GM21515 (cell line): ENCODE measurements around the gene P4HTM.
"Not testable (repeated sequence)": the region's sequence is repeated elsewhere in the genome, so short reads cannot be mapped to it uniquely, and the experiment has no call there.

Experiments
- ATAC-seq: cut with Tn5 transposase; IDR thresholded peaks from one replicate; pipeline ENCODE4 v1.9.1; 2021; ENCODE audit not compliant: unreplicated experiment

Gene P4HTM

DNA sequence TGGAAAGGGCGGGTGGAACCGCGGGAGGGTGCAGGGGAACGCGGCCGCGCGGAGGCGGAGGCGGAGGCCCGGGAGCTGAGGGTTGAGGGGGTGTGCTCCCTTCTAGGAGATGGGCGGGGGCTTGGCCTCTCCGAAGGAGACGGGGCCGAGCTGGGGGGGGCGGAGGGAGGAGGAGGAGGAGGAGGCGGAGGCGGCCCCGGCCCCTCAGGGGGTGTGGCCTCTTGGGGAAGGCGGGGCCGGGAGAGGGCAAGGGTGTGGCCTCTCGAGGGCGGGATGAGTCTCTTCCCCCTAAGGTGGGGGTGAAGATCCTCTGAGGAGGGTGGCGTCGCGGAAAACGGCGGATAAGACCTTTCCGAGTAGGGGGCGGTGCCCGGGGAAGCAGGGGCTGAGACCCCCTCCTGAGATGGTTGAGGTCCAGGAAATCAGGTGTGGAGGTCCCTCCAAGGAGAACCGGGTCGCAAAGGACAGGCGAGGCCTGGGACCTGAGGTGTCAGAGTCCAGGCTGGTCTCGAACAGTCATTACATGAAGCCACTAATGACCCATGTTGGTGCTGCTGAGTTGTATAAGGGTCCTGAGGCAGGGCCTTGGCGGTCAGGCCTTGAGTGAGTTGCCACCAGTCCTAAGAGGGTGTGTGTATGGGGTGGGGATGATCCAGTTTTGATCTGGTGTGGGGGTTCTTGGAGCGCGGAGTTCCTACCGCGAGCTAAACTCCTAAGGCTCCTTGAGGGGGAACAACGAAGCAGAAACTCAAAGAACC is 17.9 kb downstream of the P4HTM start:
- peak; percentile 44 for ATAC-seq

DNA sequence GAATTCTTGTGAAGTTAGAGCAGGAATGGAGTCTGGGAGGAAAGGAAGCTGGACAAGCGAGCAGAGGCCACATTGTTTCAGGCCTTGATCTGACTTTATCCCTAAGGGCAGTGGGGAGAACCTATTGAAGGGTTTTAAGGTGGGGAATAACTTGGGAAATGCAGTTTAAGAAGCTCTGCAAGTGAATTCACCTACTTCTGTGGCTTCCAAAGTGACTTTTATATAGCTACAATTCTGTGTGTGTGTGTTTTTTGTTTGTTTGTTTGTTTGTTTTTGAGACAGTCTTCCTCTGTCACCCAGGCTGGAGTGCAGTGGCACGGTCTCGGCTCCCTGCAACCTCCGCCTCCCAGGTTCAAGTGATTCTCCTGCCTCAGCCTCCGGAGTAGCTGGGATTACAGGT is 18.6 kb downstream of the P4HTM start:
- ATAC-seq, result not testable (repeated sequence)

DNA sequence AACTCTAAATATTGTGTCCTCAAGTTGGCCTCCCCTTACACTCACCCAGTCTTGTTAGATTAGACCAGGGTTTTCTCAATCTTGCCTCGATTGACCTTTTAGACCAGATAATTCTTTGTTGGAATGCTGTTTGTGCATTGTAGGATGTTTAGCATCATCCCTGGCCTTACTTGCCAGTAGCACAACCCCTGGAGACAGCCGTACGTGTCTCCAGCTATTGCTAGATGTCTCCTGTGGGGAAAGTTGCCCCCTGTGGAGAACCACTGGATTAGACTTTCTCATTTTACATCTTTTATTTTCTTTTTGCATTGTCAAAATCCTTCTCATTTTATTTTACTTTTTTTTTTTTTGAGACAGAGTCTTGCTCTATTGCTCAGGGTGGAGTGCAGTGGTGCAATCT is 19.4 kb downstream of the P4HTM start:
- ATAC-seq, result no peak

DNA sequence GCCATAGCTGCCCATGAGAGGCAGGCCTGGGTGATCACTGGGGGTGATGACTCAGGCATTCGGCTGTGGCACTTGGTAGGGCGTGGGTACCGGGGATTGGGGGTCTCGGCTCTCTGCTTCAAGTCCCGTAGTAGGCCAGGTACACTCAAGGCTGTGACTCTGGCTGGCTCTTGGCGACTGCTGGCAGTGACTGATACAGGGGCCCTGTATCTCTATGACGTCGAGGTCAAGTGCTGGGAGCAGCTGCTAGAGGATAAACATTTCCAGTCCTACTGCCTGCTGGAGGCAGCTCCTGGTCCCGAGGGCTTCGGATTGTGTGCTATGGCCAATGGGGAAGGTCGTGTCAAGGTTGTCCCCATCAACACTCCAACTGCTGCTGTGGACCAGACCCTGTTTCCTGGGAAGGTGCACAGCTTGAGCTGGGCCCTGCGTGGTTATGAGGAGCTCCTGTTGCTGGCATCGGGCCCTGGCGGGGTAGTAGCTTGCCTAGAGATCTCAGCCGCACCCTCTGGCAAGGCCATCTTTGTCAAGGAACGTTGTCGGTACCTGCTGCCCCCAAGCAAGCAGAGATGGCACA is 22.5 kb downstream of the P4HTM start:
- ATAC-seq, result no peak

DNA sequence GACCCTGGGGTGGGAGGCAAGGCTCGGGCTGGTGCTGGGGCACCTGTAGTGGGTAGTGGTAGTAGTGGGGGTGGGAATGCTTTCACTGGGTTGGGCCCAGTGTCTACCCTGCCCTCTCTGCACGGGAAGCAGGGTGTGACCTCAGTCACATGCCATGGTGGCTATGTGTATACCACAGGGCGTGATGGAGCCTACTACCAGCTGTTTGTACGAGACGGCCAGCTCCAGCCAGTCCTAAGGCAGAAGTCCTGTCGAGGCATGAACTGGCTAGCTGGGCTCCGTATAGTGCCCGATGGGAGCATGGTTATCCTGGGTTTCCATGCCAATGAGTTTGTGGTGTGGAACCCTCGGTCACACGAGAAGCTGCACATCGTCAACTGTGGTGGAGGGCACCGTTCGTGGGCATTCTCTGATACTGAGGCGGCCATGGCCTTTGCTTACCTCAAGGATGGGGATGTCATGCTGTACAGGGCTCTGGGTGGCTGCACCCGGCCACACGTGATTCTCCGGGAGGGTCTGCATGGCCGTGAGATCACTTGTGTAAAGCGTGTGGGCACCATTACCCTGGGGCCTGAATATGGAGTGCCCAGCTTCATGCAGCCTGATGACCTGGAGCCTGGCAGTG is 23.2 kb downstream of the P4HTM start:
- no peak for ATAC-seq

DNA sequence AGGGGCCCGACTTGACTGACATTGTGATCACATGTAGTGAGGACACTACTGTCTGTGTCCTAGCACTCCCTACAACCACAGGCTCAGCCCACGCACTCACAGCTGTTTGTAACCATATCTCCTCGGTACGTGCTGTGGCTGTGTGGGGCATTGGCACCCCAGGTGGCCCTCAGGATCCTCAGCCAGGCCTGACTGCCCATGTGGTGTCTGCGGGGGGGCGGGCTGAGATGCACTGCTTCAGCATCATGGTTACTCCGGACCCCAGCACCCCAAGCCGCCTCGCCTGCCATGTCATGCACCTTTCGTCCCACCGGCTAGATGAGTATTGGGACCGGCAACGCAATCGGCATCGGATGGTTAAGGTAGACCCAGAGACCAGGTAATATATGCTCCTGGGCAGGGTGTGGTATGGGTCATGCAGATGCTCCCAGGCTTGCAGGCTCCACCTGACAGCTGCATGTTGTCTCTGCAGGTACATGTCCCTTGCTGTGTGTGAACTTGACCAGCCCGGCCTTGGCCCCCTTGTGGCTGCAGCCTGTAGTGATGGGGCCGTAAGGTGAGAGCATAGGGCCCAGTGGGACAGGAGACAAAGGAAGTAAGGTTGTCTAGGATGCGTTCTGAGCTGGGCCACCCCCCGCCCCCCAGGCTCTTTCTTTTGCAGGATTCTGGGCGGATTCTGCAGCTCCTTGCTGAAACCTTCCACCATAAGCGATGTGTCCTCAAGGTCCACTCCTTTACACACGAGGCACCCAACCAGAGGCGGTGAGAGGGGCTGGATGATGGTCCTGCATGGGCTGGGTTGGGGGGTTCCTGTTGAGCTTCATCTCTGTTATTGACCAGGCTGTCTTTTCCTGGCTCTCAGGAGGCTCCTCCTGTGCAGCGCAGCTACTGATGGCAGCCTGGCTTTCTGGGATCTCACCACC is 24.0 kb downstream of the P4HTM start:
- ATAC-seq, result no peak

DNA sequence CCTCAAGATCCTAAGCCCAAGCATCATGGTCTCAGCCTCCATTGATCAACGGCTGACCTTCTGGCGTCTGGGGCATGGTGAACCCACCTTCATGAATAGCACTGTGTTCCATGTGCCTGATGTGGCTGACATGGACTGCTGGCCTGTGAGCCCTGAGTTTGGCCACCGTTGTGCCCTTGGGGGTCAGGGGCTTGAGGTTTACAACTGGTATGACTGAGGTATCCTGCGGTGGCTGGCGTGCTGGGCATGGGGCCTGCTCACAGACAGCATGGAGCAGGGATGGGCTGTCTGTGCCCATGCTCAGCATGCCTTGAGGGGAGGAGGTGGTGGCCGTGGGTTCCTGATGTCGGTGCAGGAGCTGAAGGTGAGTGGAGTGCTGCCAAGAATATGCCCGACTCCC is 25.0 kb downstream of the P4HTM start:
- ATAC-seq, result no peak

DNA sequence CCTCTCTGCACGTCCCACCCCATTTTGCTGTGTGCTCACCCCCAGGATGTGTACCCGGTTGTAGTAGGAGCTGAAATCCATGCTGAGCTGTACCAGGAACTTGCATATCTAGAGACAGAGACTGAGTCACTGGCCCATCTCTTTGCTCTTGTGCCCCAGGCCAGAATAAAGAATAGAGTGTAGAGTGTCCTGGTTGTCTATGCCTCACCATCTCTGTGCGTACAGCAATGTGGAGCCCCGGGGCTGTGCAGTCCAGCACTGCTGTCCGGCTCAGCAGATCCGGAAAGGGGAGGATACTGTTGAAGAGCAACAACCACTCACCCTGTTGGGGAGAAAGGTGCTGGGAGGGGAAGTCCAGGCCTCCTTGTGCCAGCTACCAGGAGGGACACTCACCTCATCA is 25.7 kb downstream of the P4HTM start:
- no peak for ATAC-seq

DNA sequence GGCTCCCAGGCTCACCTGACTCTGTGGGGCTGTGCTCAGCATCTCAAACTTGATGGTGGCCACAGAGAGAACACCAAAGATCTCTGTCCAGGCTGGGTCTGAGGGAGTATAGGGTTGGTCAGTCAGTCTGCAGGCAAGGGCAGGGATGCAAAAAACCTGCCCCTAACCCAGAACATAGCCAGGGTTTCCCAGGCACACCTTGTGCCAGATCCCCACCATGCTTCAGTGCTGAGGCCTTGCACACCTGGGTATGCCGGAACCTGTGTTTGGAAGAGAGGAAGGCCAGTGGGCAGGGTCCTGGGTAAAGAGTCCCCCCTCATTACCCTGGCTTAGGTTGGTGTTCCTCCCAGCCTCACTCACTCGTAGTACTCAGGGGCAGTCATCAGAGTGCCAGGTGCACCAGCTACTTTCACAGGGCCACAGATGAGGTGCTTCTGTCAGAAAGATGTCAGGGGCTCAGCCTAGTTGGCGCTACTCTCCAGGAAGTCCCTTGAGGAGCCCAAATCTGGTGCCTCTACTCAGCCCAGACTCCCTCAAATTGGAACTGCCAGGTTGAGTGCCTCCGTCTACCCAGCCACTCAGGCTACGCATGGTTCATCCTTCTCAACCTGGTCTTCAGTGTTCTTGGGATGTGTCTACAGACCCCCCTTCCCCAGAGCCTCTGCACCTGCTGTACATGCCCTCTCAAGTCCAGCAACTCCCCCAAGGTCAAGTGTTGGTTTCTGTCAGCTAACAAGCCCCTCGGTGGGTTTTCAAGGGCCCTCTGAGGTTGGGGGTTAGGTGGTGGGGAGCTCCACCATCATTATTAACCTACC is 26.6 kb downstream of the P4HTM start:
- no peak for ATAC-seq

DNA sequence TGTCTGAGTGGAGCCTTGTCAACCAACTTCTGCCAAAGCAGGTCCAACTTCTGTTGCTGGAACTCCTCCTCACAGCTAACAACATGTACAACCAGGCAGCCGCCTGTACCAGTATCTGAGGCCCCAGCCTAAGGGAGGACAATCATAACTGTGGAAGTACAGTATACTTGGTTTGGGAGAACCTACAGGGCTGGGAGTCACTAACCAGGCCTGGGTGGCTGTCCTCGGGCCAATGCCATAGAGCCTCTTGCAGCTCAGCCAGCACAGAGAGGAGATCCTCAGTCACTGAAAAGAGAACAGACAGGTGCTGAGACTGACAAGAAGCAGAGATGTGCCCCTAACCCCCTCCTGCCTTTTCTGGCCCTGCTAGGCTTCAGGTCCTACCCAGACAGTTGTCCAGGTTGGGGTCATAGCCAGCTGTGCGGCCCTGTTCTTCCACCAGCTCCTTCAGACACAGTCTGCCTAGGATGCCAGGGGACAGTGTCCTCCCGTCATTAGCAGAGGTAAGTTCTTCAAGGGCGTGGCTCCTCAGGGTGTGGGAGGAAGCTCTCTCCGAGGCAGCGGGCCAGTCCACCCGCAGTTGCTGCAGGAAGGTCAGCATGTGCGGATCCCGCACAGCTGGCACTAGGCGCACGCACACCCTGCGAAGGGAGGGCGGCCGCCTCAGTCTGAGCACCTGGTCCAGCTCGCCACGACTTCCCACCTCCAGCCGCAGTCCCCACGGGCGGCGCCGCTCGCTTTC is 27.4 kb downstream of the P4HTM start:
- ATAC-seq, result no peak

DNA sequence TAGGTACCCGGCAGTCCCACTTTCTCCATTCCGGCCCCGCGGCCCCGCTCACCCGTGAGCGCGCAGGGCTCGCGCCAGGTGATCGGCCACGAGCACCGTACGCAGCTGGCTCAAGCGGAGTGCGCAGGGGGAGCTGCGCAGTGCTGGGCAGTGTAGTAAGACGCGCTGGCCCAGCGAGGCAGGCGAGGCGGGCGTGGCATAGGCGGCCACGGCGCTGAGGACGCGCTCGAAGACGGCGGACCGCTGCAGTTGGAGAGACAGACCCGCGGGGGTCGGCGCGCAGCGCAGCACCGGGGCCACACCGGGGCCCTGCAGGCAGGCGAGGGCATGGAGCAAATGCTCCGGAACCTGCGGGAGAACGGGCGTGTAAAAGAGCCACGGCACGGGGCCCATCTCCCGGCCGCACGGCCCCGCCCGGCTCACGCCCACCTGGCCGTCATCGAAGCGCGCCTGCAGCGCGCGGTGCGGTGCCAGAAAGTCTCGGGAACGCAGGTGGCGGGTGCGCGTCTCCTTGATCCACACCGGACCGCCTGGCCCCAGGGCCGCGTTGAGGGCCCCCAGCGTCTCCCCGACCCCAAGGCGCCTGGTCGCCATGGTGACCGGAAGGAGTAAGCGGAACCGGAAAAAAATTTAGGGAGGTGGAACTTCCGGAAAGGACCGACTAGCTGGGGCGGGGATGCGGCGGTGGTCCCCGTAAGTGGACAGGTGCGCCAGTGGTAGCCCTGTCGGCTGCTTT is 28.1 kb downstream of the P4HTM start, which contains the start of gene DALRD3:
Gene DALRD3 (minus strand): TSS at position 610 of the 736 bp plus-strand sequence. CDS start 16 bp downstream, at position 594.
- ATAC-seq, result no peak

DNA sequence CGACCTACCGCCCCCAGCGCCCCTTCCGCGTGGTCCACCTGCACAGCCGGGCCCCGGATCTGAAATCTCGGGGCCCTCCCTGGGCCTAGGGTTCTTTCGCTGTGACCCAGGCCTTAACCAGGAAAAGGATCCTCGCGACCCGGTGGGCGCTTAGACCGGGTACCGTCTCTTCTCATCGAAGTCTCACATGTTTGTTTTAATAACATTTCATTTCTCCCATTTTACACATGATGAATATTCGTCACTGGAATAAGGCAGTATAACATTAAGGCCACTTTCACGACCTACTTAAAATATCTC is 28.6 kb downstream of the P4HTM start:
- no peak for ATAC-seq

DNA sequence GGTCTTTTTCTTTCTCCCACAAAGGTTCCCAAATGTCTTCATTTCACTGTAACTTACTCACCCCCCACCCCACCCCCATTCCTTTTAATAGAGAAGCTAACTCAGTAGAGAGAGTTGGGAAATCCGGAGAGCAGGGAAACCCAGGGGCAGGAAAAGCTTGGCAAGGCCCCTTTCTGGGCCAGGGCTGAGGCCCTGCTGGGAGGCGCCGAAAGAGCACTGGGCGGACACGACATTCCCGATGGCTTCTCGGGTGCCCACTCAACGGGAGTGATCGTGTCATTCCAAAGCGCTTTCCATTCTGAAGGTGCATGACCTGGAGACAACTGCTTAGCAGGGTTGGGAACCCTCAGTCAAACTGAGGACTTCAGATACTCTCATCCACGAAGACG is 29.9 kb downstream of the P4HTM start:
- ATAC-seq, result no peak

DNA sequence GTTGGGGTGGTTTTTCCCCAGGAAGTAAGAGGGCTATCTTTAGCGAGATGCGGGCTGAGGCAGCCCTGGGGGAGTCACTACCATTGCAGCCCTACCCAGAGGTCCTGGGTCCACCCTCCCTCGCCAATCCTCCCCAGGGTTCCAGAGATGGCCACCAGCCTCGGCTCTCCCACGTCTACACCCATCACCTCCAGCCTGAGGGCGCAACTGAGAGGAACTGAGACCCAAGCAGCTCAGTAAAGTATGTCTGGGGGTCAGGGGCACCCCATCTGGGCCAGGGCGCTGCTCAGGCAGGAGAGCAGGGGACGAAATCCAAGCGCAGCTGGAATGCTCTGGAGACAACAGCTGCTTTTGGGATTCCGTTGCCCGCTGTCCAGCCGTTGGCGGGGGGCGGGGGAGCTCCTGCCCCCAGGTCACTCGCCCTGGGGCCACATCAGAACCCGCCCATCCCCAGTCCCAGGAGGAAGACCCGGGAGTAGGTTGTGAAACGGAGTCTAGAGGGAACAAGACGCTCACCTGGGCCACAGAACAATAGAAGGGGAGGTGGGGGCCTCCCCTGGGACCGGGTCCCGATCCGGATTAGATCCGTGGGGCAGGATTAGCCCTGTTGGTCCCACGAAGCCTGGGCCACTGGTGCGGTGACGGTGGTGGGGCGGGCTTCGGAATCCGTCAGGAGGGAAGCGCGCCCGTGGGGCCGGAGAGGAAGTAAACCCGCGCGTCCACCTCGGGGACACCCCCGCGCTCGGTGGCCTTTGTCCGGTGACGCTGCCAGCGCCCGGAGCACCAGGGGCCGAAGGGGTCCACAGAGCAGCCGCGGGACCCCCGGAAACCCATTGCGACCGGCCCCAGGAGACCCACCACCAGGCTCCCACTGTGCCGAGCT is 30.5 kb downstream of the P4HTM start:
- ATAC-seq, result peak; percentile 7

DNA sequence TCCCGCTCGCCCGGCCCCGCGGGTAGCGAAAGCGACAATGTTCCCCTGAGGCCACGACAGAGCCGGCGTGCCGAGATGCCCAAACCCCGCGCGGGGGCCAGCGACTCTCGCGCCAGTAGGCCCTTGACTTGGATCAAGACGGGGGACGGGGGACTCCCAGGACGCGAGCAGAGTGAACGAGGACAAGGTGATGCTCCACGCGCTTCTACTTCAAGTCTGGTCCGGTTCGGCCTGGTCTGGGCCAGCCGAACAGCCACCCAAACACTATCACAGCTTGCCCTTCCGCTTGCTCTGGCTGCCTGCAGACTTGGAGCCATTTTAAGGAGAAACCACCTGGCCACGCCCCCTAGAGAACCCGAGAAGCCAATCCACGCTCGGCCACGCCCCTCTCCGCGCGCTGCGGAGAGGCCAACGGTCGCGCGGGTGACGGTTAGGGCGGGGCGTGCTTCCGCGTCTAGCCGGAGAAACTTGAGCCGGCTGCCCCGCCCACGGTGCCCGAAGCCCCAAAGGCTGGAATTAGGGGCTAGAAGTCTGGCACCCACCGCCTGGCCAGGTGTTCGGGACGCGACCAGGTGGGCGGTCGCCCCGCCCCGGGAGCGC is 31.3 kb downstream of the P4HTM start:
- ATAC-seq, result peak; percentile 51

DNA sequence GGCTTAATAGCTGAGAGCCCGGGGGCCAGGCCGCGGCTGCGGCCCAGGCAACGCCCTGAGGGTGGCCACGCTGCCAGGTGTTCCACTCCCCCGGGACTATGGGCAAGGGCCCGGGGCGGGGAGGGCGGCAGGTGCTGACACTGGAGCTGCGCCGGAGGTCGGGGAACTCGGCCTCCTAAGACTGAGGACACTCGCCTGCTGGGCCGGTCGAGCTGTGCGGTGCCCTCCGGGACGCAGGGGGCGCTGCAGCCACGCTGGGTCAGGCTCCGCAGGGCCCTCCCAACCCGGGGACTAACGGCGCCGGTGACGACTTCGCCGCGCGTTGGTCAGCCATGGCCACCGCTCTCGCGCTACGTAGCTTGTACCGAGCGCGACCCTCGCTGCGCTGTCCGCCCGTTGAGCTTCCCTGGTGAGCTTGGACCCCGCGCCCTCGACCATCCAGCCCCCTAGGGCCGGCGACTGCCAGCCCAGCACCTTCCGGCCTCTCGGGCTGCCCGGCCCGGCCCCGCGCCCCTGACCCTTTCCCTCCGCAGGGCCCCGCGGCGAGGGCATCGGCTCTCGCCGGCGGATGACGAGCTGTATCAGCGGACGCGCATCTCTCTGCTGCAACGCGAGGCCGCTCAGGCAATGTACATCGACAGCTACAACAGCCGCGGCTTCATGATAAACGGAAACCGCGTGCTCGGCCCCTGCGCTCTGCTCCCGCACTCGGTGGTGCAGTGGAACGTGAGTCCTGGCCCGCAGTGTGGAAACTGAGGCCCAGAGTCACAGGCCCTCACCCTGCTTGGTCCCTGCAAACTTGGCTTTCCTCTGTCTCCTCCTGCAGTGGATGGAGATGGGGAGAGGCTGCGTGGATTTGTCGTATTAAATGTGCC is 32.0 kb downstream of the P4HTM start, which contains the start of gene NDUFAF3:
Gene NDUFAF3 (plus strand): TSS at position 309 of the 875 bp plus-strand sequence. CDS start 24 bp downstream, at position 333.
- peak; percentile 49 for ATAC-seq

DNA sequence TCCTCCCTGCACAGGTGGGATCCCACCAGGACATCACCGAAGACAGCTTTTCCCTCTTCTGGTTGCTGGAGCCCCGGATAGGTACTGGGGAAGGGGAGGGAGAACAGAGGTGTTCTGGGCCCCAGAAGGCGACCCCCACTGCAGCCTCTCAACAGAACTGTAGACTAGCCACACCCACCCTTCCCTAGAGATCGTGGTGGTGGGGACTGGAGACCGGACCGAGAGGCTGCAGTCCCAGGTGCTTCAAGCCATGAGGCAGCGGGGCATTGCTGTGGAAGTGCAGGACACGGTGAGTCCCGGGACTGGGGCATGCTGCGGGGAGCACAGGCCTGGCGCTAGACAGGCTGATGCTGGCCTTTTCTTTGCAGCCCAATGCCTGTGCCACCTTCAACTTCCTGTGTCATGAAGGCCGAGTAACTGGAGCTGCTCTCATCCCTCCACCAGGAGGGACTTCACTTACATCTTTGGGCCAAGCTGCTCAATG is 32.7 kb downstream of the P4HTM start:
- ATAC-seq, result no peak
